Body of pancreas (tissue), 4 donors: Measurements from ENCODE around the gene ACSL4.
"Not testable (repeated sequence)": the region's sequence is repeated elsewhere in the genome, so short reads cannot be mapped to it uniquely, and the experiment has no call there.

Source experiments
- CTCF ChIP-seq, 7 experiments: fragments of 450-650 bp in 4 of 7; fragments of 200-600 bp in 3 of 7; sonication (generic) in 3 of 7; IDR thresholded peaks; one replicate each; pipeline ENCODE4 v1.5.1; 2016 to 2019; ENCODE audit warnings: antibody characterized with exemption in 7 of 7
- POLR2A ChIP-seq, 3 donors: fragments of 450-650 bp; IDR thresholded peaks; one replicate each; pipeline ENCODE4 v1.6.1; 2016; ENCODE audit warnings: antibody characterized with exemption in 3 of 3, mild to moderate bottlenecking in 2 of 3

GRCh38 chrX:109637477-109637876 lies 95.6 kb downstream of the ACSL4 start:
- not testable (repeated sequence) for TF ChIP-seq POLR2A, CTCF (IDR thresholded peaks at IDR 0.05)
